ENCODE measurements around the gene MTFR1L.

MTFR1L gene

GRCh38 chr1:25781130-25781433, 38.7 kb upstream of the MTFR1L start:
- no peaks in the 10 kb centered on the region for H3K27me3 ChIP-seq (ENCODE audit: insufficient read depth, low read length)
- no peak overlapping the region for H2AFZ ChIP-seq (ENCODE audit: low read depth, low read length)
- H3K9me3 ChIP-seq (ENCODE audit: low read length) = no peaks in the 10 kb centered on the region
- H3K36me3 ChIP-seq (ENCODE audit: insufficient read depth, low read length) = no peaks in the 10 kb centered on the region
- H3K4me1 ChIP-seq (ENCODE audit: insufficient read depth, low read length) = peaks cover 27% of the 10 kb centered on the region
- H3K4me3 ChIP-seq (ENCODE audit: low read length) = no peak overlapping the region

DNA sequence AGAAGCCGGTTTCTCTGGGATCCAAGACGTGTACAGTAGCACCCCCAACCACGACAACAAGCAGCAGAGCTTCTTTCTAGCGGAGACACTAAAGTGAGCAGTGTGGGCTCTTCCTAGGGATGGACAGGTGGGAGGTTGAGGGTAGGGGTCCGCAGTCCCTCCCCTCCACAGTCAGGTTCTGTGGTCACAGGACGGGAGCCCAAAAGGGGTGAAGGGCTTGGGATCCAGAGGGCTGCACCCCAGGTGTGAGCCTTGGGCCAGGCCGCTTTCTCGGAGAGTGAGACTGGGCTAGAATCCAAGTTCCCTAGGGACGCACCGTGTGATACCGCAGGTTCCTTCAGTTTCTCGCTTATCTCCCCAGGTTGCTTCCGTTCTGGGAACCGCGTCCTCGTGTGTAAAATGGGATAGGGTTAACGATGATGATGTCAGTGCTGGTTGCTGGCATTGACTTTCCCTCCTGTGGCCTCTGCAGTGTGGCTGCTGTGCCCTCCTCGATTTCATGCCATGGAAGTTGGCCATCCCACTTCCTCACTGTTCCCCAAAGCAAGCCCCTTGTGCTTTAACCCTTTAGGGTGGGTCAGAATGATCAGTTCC, 37.0 kb upstream of the MTFR1L start:
- H3K9me3 ChIP-seq (ENCODE audit: low read length) = no peaks in the 10 kb centered on the region
- no peaks in the 10 kb centered on the region for H3K36me3 ChIP-seq (ENCODE audit: insufficient read depth, low read length)
- no peaks in the 10 kb centered on the region for H3K27me3 ChIP-seq (ENCODE audit: insufficient read depth, low read length)
- H3K4me3 ChIP-seq (ENCODE audit: low read length) = no peak overlapping the region
- peaks cover 32% of the 10 kb centered on the region for H3K4me1 ChIP-seq (ENCODE audit: insufficient read depth, low read length)
- H2AFZ ChIP-seq (ENCODE audit: low read depth, low read length) = no peak overlapping the region

- no peaks in the 10 kb centered on the region for H3K27me3 ChIP-seq (ENCODE audit: insufficient read depth, low read length)
- H2AFZ ChIP-seq (ENCODE audit: low read depth, low read length) = no peak overlapping the region
- H3K4me3 ChIP-seq (ENCODE audit: low read length) = no peak overlapping the region
- H3K36me3 ChIP-seq (ENCODE audit: insufficient read depth, low read length) = no peaks in the 10 kb centered on the region
- H3K4me1 ChIP-seq (ENCODE audit: insufficient read depth, low read length) = peaks cover 32% of the 10 kb centered on the region
- H3K9me3 ChIP-seq (ENCODE audit: low read length) = no peaks in the 10 kb centered on the region
Measured at GRCh38 chr1:25784575-25785051, 35.1 kb upstream of the MTFR1L start.

DNA sequence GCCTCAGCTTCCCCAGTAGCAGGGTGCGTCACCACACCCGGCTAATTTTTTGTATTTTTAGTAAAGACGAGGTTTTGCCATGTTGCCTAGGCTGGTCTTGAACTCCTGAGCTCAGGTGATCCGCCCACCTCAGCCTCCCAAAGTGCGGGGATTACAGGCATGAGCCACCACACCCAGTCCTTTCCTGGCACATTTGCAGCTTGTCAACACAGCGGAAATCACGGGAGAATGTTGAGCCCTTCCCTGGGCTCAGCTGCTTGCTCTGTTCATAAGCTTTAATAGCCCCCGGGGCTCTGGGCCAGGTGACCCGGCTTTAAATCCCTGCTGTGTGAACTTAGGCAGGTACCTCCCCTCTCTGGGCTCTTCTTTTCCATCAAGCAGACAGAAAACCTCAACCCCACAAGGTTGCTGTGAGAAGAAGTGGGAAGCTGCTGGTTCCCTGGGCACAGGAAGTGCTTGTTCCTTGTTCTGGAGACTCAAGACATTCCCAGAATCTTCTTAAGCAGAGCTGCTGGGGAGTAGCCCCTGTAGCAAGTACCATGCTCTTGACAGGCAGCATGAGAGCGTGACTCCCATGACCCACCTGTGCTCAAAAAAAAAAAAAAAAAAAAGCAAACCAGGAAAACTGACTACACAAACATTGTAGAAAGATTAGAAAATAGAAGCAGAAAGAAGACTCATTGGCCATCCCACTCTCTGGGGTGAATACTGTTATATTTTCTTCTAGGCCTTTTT, 34.3 kb upstream of the MTFR1L start:
- Histone ChIP-seq H2AFZ (ENCODE audit: low read depth, low read length) (no peak overlapping the region), H3K9me3 (ENCODE audit: low read length) (no peaks in the 10 kb centered on the region), H3K36me3 (ENCODE audit: insufficient read depth, low read length) (no peaks in the 10 kb centered on the region), H3K4me3 (ENCODE audit: low read length) (no peak overlapping the region), H3K27me3 (ENCODE audit: insufficient read depth, low read length) (no peaks in the 10 kb centered on the region), H3K4me1 (ENCODE audit: insufficient read depth, low read length) (peaks cover 33% of the 10 kb centered on the region)

DNA sequence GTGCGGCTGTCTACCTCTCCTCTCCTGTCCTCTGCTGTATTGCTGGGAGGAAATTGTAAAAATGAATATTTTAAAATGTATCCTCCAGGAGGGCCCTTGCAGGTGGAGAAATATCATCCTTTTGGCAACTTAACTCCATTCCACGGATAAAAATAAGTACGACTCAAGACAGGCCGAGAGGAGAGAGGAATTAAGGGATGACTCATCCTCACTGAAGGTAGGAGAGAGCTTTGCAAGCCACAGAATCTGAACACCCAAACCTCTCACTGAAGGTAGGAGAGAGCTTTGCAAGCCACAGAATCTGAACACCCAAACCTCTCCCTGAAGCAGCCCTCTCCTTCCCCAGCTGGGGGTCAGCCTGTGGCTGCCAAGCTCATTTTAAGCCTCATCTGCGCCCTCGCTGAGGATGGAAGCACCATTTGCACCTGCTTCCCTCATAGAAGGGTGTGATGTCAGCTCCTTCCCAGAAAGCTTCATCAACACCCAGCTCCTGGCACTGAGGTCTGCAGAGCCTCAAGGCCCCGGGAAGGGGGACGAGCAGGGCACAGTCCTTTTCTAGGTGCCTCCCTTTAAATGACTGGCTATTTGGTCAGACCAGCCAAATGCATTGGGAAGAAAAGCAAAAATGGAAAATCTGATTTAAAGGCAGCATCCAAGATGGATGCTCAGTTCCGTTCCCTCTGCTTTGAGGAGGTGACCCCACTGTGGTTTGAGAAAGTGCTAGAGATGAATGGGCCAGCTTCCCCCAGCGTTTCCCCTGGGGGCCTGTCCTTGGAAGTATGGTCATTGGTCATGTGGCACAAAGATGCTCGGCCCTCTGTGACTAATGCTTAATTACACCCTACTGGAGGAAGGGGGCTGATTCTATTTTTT, 32.6 kb upstream of the MTFR1L start:
- Histone ChIP-seq H2AFZ (ENCODE audit: low read depth, low read length) (no peak overlapping the region), H3K4me1 (ENCODE audit: insufficient read depth, low read length) (peaks cover 49% of the 10 kb centered on the region), H3K9me3 (ENCODE audit: low read length) (no peaks in the 10 kb centered on the region), H3K36me3 (ENCODE audit: insufficient read depth, low read length) (no peaks in the 10 kb centered on the region), H3K4me3 (ENCODE audit: low read length) (no peak overlapping the region), H3K27me3 (ENCODE audit: insufficient read depth, low read length) (no peaks in the 10 kb centered on the region)

DNA sequence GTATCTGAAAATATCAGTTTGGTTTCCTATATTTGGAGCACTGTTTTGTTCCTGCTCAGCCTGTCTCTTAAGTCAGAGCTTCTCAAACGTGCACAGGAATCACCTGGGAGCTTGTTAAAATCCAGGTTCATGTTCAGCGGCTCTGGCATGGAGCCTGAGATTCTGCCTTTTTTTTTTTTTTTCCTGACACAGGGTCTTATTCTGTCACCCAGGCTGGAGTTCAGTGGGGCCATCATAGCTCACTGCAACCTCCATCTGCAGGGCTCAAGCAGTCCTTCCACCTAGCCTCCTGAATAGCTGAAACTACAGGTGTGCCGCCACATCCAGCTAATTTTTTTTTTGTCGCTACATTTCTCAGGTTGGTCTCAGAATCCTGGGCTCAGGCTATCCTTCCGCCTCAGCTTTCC, 32.0 kb upstream of the MTFR1L start:
- Histone ChIP-seq H3K9me3 (ENCODE audit: low read length) (no peaks in the 10 kb centered on the region), H2AFZ (ENCODE audit: low read depth, low read length) (no peak overlapping the region), H3K4me3 (ENCODE audit: low read length) (no peak overlapping the region), H3K36me3 (ENCODE audit: insufficient read depth, low read length) (no peaks in the 10 kb centered on the region), H3K4me1 (ENCODE audit: insufficient read depth, low read length) (peaks cover 49% of the 10 kb centered on the region), H3K27me3 (ENCODE audit: insufficient read depth, low read length) (no peaks in the 10 kb centered on the region)

GRCh38 chr1:25790472-25790871, 29.3 kb upstream of the MTFR1L start:
- H3K27me3 ChIP-seq (ENCODE audit: insufficient read depth, low read length) = no peaks in the 10 kb centered on the region
- H3K9me3 ChIP-seq (ENCODE audit: low read length) = no peaks in the 10 kb centered on the region
- H3K4me3 ChIP-seq (ENCODE audit: low read length) = no peak overlapping the region
- H3K4me1 ChIP-seq (ENCODE audit: insufficient read depth, low read length) = peaks cover 27% of the 10 kb centered on the region
- no peak overlapping the region for H2AFZ ChIP-seq (ENCODE audit: low read depth, low read length)
- no peaks in the 10 kb centered on the region for H3K36me3 ChIP-seq (ENCODE audit: insufficient read depth, low read length)

DNA sequence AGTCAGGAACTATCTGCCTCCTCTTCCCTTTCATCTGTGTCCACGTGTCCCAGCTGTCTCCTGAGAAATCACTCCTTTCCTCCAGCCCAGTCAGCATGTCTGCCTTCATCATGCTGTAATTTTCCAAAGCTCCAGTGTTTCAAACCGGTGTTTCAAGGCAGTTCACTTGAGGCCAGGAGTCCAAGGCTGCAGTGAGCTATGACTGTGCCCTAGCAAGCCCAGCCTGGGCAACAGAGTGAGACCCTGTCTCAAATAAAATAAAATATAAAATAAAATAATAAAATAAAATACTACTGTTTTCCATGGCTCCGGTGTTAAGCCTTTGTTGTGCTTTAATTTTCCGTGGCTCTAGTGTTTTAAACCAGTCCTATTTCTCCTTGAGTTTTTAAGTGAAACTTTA, 27.6 kb upstream of the MTFR1L start:
- H3K9me3 ChIP-seq (ENCODE audit: low read length) = no peaks in the 10 kb centered on the region
- H3K27me3 ChIP-seq (ENCODE audit: insufficient read depth, low read length) = no peaks in the 10 kb centered on the region
- peaks cover 20% of the 10 kb centered on the region for H3K4me1 ChIP-seq (ENCODE audit: insufficient read depth, low read length)
- no peak overlapping the region for H3K4me3 ChIP-seq (ENCODE audit: low read length)
- no peak overlapping the region for H2AFZ ChIP-seq (ENCODE audit: low read depth, low read length)
- H3K36me3 ChIP-seq (ENCODE audit: insufficient read depth, low read length) = no peaks in the 10 kb centered on the region

DNA sequence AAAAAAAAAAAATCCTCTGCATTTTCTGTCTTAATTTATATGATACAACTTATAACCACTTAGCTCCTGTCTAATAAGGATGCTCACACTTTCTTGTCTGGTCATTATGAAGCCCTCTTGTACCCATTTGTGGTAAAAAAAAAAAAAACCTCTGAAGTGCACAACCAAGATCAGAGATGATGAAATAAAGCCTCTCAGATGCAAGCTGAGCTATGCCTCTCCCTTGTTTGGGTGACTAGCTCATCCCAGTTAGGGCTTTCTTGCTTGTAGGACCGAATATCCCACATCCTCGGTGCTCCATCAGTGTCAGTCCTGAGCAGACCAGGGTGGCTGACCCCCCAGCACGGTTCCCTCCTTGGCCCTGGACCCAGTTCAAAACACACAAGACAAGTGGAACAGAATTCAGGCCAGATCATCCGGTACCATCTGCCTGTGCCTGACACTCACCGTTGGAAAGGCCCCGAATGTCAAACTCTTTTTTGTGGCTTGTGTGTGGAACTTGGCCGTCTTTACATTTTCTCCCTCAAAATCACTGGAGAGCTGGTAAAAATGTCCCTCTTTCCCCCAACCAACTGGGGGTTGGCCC, 26.1 kb upstream of the MTFR1L start:
- Histone ChIP-seq H3K27me3 (ENCODE audit: insufficient read depth, low read length) (no peaks in the 10 kb centered on the region), H3K36me3 (ENCODE audit: insufficient read depth, low read length) (no peaks in the 10 kb centered on the region), H3K9me3 (ENCODE audit: low read length) (no peaks in the 10 kb centered on the region), H3K4me3 (ENCODE audit: low read length) (no peak overlapping the region), H2AFZ (ENCODE audit: low read depth, low read length) (no peak overlapping the region), H3K4me1 (ENCODE audit: insufficient read depth, low read length) (peaks cover 17% of the 10 kb centered on the region)

GRCh38 chr1:25794325-25794724, 25.4 kb upstream of the MTFR1L start:
- Histone ChIP-seq H3K27me3 (ENCODE audit: insufficient read depth, low read length) (no peaks in the 10 kb centered on the region), H3K4me1 (ENCODE audit: insufficient read depth, low read length) (peaks cover 20% of the 10 kb centered on the region), H3K36me3 (ENCODE audit: insufficient read depth, low read length) (no peaks in the 10 kb centered on the region), H3K9me3 (ENCODE audit: low read length) (no peaks in the 10 kb centered on the region), H2AFZ (ENCODE audit: low read depth, low read length) (no peak overlapping the region), H3K4me3 (ENCODE audit: low read length) (no peak overlapping the region)

- Histone ChIP-seq H3K36me3 (ENCODE audit: insufficient read depth, low read length) (no peaks in the 10 kb centered on the region), H3K9me3 (ENCODE audit: low read length) (no peaks in the 10 kb centered on the region), H3K4me1 (ENCODE audit: insufficient read depth, low read length) (peaks cover 25% of the 10 kb centered on the region), H3K4me3 (ENCODE audit: low read length) (no peak overlapping the region), H2AFZ (ENCODE audit: low read depth, low read length) (no peak overlapping the region), H3K27me3 (ENCODE audit: insufficient read depth, low read length) (no peaks in the 10 kb centered on the region)
Measured at GRCh38 chr1:25795211-25795610, 24.5 kb upstream of the MTFR1L start.

- H3K9me3 ChIP-seq (ENCODE audit: low read length) = no peaks in the 10 kb centered on the region
- H3K4me3 ChIP-seq (ENCODE audit: low read length) = no peak overlapping the region
- no peaks in the 10 kb centered on the region for H3K27me3 ChIP-seq (ENCODE audit: insufficient read depth, low read length)
- peaks cover 23% of the 10 kb centered on the region for H3K4me1 ChIP-seq (ENCODE audit: insufficient read depth, low read length)
- H2AFZ ChIP-seq (ENCODE audit: low read depth, low read length) = no peak overlapping the region
- H3K36me3 ChIP-seq (ENCODE audit: insufficient read depth, low read length) = no peaks in the 10 kb centered on the region
Measured at GRCh38 chr1:25795946-25796810, 23.6 kb upstream of the MTFR1L start.
